A673 (cell line): Measurements from ENCODE around the gene PRICKLE3.

Experiments
- CTCF ChIP-seq: fragments of 300-800, 200-600 bp; sonication (generic); conservative IDR thresholded peaks from 2 replicates; pipeline ENCODE4 v1.5.1; 2017; ENCODE audit warnings: low read depth, mild to moderate bottlenecking, antibody characterized with exemption, low read length, moderate library complexity, mixed read lengths
- EZH2 ChIP-seq: fragments of 200-600 bp; sonication (generic); IDR thresholded peaks from 2 replicates; pipeline ENCODE4 v1.6.1; 2017; ENCODE audit warnings: borderline replicate concordance, low read depth, mild to moderate bottlenecking, mixed read lengths, antibody characterized with exemption, low read length; ENCODE audit not compliant: poor library complexity, severe bottlenecking

GRCh38 chrX:49147282-49147681 lies 38.9 kb downstream of the PRICKLE3 start:
- no peak for TF ChIP-seq CTCF
- TF ChIP-seq EZH2 = no peak
